HCT116 (cell line): ENCODE results near the gene UBE2V1. TPM values are rescaled to one million over a fixed set of nuclear protein-coding genes. Genes with fewer than 3 reads are reported as not detected.

Source experiments
- ATAC-seq: fragments of 200-7000 bp; cut with Tn5 transposase; 2 replicates; pipeline ENCODE4 v1.9.1; 2020; ENCODE audit warnings: mild to moderate bottlenecking, moderate library complexity
- BruUV-seq: library from RNA; stranded (reverse); fragments of 400-500 nt; replicated peaks from 2 replicates; lab custom pipeline; 2021; lab: Mats Ljungman, UMichigan
- CTCF ChIA-PET: fragments of 300-600 bp; sonication (Branson Sonifier 250); formaldehyde crosslinking; loops from one replicate; lab custom pipeline; 2021; ENCODE audit warnings: antibody characterized with exemption; lab: Charles Lee
- POLR2A ChIA-PET: fragments of 300-600, 350-600 bp; sonication (Branson Sonifier 250); formaldehyde crosslinking; loops from one replicate; lab custom pipeline; 2021; ENCODE audit warnings: antibody characterized with exemption; lab: Charles Lee
- RAD21 ChIA-PET, 2 experiments: fragments of 300-600 bp; sonication (Branson Sonifier 250); formaldehyde crosslinking; loops; one replicate each; lab custom pipeline; 2023; ENCODE audit warnings: low total read pairs in 2 of 2; ENCODE audit not compliant: uncharacterized antibody in 2 of 2, unreplicated experiment in 2 of 2, low non-redundant PET in 1 of 2; lab: Charles Lee
- DNase-seq: peaks from one replicate; pipeline ENCODE4 v3.0.0-alpha.2; 2010; ENCODE audit warnings: low read depth, low spot score
- H2AFZ ChIP-seq: fragments of 200-600 bp; shearing (Covaris generic), sonication (generic); 2 replicates; pipeline ENCODE4 v1.6.1; 2017; ENCODE audit warnings: low read depth, mixed run types, mixed read lengths, antibody characterized with exemption, low read length; ENCODE audit not compliant: poor library complexity, severe bottlenecking
- H3K27ac ChIP-seq: 2 replicates; pipeline ENCODE4 v1.5.1; 2012; ENCODE audit warnings: low read depth, low read length
- H3K27me3 ChIP-seq: fragments of 200-600 bp; sonication (generic); 2 replicates; pipeline ENCODE4 v1.6.1; 2016; ENCODE audit warnings: mixed run types, low read length, mixed read lengths; ENCODE audit not compliant: insufficient read depth
- H3K36me3 ChIP-seq, 2 experiments: fragments of 200-500 bp in 1 of 2; fragments of 200-600 bp in 1 of 2; sonication (Bioruptor generic) in 1 of 2; sonication (generic) in 1 of 2; 2 replicates each; pipeline versions ENCODE4 v1.5.1 to v1.6.1; 2014 to 2016; ENCODE audit warnings: low read length in 2 of 2, inconsistent platforms in 1 of 2, mixed read lengths in 1 of 2, mixed run types in 1 of 2; ENCODE audit not compliant: insufficient read depth in 2 of 2, control insufficient read depth in 1 of 2
- H3K4me1 ChIP-seq, 2 experiments: fragments of 200-600 bp in 1 of 2; sonication (generic) in 1 of 2; 2 replicates each; pipeline versions ENCODE4 v1.5.1 to v1.6.1; 2012 to 2017; ENCODE audit warnings: low read length in 2 of 2, inconsistent platforms in 1 of 2, mild to moderate bottlenecking in 1 of 2, mixed read lengths in 1 of 2, mixed run types in 1 of 2, moderate library complexity in 1 of 2; ENCODE audit not compliant: insufficient read depth in 2 of 2, control insufficient read depth in 1 of 2
- H3K4me2 ChIP-seq: fragments of 200-600 bp; sonication (generic); 2 replicates; pipeline ENCODE4 v1.6.1; 2017; ENCODE audit warnings: mixed run types, low read length, mixed read lengths
- H3K4me3 ChIP-seq, 2 experiments: fragments of 200-600 bp in 1 of 2; sonication (generic) in 1 of 2; replicated peaks in 1 of 2; 2 replicates each; pipeline ENCODE4 v1.5.1; 2011 to 2016; ENCODE audit warnings: low read length in 2 of 2, control low read depth in 1 of 2, low read depth in 1 of 2, mild to moderate bottlenecking in 1 of 2, mixed read lengths in 1 of 2, mixed run types in 1 of 2
- H3K79me2 ChIP-seq: fragments of 200-600 bp; sonication (generic); 2 replicates; pipeline ENCODE4 v1.6.1; 2017; ENCODE audit warnings: mild to moderate bottlenecking, mixed run types, low read length, moderate library complexity, mixed read lengths; ENCODE audit not compliant: insufficient read depth
- H3K9ac ChIP-seq: fragments of 200-600 bp; sonication (generic); 2 replicates; pipeline ENCODE4 v1.6.1; 2016; ENCODE audit warnings: low read length, mixed read lengths
- H3K9me2 ChIP-seq: fragments of 200-600 bp; sonication (generic), shearing (Covaris generic); 2 replicates; pipeline ENCODE4 v1.6.1; 2017; ENCODE audit warnings: mixed run types, mild to moderate bottlenecking, moderate library complexity; ENCODE audit not compliant: insufficient read depth
- H3K9me3 ChIP-seq, 2 experiments: fragments of 200-500 bp in 1 of 2; fragments of 200-600 bp in 1 of 2; sonication (Bioruptor generic) in 1 of 2; sonication (generic) in 1 of 2; 2 replicates each; pipeline ENCODE4 v1.6.1; 2014 to 2017; ENCODE audit warnings: low read length in 2 of 2, mixed read lengths in 2 of 2, inconsistent platforms in 1 of 2, low read depth in 1 of 2, mild to moderate bottlenecking in 1 of 2, mixed run types in 1 of 2, moderate library complexity in 1 of 2; ENCODE audit not compliant: control insufficient read depth in 1 of 2, insufficient read depth in 1 of 2
- H4K20me1 ChIP-seq: fragments of 200-600 bp; sonication (generic), shearing (Covaris generic); 2 replicates; pipeline ENCODE4 v1.6.1; 2017; ENCODE audit warnings: mixed run types, mild to moderate bottlenecking, moderate library complexity; ENCODE audit not compliant: insufficient read depth
- ATF3 ChIP-seq: IDR thresholded peaks from 2 replicates; pipeline ENCODE4 v1.6.1; 2012
- CBX3 ChIP-seq: IDR thresholded peaks from 2 replicates; pipeline ENCODE4 v1.6.1; 2012; ENCODE audit warnings: low read depth
- CEBPB ChIP-seq: IDR thresholded peaks from 2 replicates; pipeline ENCODE4 v1.6.1; 2012; ENCODE audit warnings: low read depth
- CTCF ChIP-seq, 3 experiments: fragments of 200-600 bp in 1 of 3; sonication (generic) in 1 of 3; IDR thresholded peaks in 2 of 3; conservative IDR thresholded peaks in 1 of 3; 2 replicates each; pipeline ENCODE4 v1.5.1; 2012 to 2017; ENCODE audit warnings: low read depth in 2 of 3, low read length in 2 of 3, antibody characterized with exemption in 1 of 3, borderline replicate concordance in 1 of 3, control low read depth in 1 of 3, mild to moderate bottlenecking in 1 of 3, mixed read lengths in 1 of 3, mixed run types in 1 of 3, moderate library complexity in 1 of 3; ENCODE audit not compliant: insufficient read depth in 1 of 3
- EGR1 ChIP-seq: IDR thresholded peaks from 2 replicates; pipeline ENCODE4 v1.6.1; 2012; ENCODE audit warnings: low read depth
- ELF1 ChIP-seq: IDR thresholded peaks from 2 replicates; pipeline ENCODE4 v1.6.1; 2012; ENCODE audit warnings: low read depth, borderline replicate concordance
- EZH2phosphoT487 ChIP-seq: fragments of 200-600 bp; IDR thresholded peaks from 2 replicates; pipeline ENCODE4 v1.6.1; 2018; ENCODE audit warnings: antibody characterized with exemption, borderline replicate concordance
- FOSL1 ChIP-seq: IDR thresholded peaks from 2 replicates; pipeline ENCODE4 v1.6.1; 2012; ENCODE audit warnings: low read depth
- JUND ChIP-seq: IDR thresholded peaks from 2 replicates; pipeline ENCODE4 v1.6.1; 2012
- POLR2A ChIP-seq: IDR thresholded peaks from 2 replicates; pipeline ENCODE4 v1.7.0; 2011; ENCODE audit warnings: borderline replicate concordance; ENCODE audit not compliant: insufficient read depth, insufficient read length; ENCODE audit errors: extremely low read depth
- SIN3A ChIP-seq: IDR thresholded peaks from 2 replicates; pipeline ENCODE4 v1.6.1; 2012; ENCODE audit warnings: low read depth
- SP1 ChIP-seq: IDR thresholded peaks from 2 replicates; pipeline ENCODE4 v1.6.1; 2012; ENCODE audit warnings: low read depth
- YY1 ChIP-seq: IDR thresholded peaks from 2 replicates; pipeline ENCODE4 v1.6.1; 2011; ENCODE audit warnings: low read length, low read depth, moderate library complexity, mild to moderate bottlenecking; ENCODE audit not compliant: insufficient replicate concordance; ENCODE audit errors: extremely low read depth
- ZFX ChIP-seq: fragments of 450-650 bp; IDR thresholded peaks from 2 replicates; pipeline ENCODE4 v1.6.1; 2017
- ZNF274 ChIP-seq: fragments of 200-500 bp; sonication (Bioruptor generic); IDR thresholded peaks from 2 replicates; pipeline ENCODE4 v1.6.1; 2014; ENCODE audit warnings: mild to moderate bottlenecking, low read depth, low read length, inconsistent platforms
- intact Hi-C: fragments of 100-400 bp; cut with micrococcal nuclease; formaldehyde crosslinking; loops from 2 replicates; pipeline ENCODE4 v1.10.0; 2022
- total RNA-seq: library from RNA; stranded (reverse); gene quantifications from one replicate; pipeline ENCODE4 v1.2.1, GENCODE V29; 2021; ENCODE audit not compliant: unreplicated experiment

UBE2V1 gene
- total RNA-seq, 1 experiment from 2014 or later, result 114 TPM

- no peak for ATAC-seq
- BruUV-seq, result no TSS peak
Measured at GRCh38 chr20:50052550-50053361, 60.2 kb downstream of the UBE2V1 start.

More at GRCh38 chr20:50052550-50053361, 60.2 kb downstream of the UBE2V1 start:
- intact Hi-C loops, result no loop called here
- H3K4me2 ChIP-seq, result no peak overlapping the region
- DNase-seq, result no peak
- no peak overlapping the region for H3K4me3 ChIP-seq
- H4K20me1 ChIP-seq, result no peaks in the 10 kb centered on the region
- ChIA-PET CTCF (interaction anchor here (1.0 kb wide), 1 partner anchor 19 kb away, joined by 3 read pairs; no protein-coding TSS in a partner anchor), RAD21 (no interaction called here), POLR2A (no interaction called here)
- H2AFZ ChIP-seq, result no peak overlapping the region
- H3K4me1 ChIP-seq, result peaks cover 0 to 2% of the 10 kb centered on the region in 2 experiments; a peak in 1 of 4 replicates
- H3K9ac ChIP-seq, result no peak overlapping the region
- no peaks in the 10 kb centered on the region for H3K36me3 ChIP-seq
- no peaks in the 10 kb centered on the region for H3K27me3 ChIP-seq
- no peaks in the 10 kb centered on the region for H3K9me2 ChIP-seq
- no peak overlapping the region for H3K27ac ChIP-seq
- no peak for TF ChIP-seq CEBPB
- TF ChIP-seq POLR2A, result no peak
- no peak for TF ChIP-seq ZNF274
- TF ChIP-seq SP1, result no peak
- TF ChIP-seq EZH2phosphoT487, result no peak
- TF ChIP-seq YY1, result no peak
- no peak for TF ChIP-seq FOSL1
- TF ChIP-seq ZFX, result no peak
- TF ChIP-seq ELF1, result no peak
- no peak for TF ChIP-seq SIN3A
- no peak for TF ChIP-seq CTCF (IDR thresholded peaks at IDR 0.05 in 2 of 3, conservative IDR thresholded peaks at IDR 0.05 in 1 of 3; ENCODE audit: borderline replicate concordance in 1 of 3, insufficient read depth in 1 of 3, low read depth in 2 of 3, low read length in 2 of 3)
- no peak for TF ChIP-seq ATF3
- TF ChIP-seq CBX3, result no peak
- TF ChIP-seq JUND, result no peak
- no peak for TF ChIP-seq EGR1
- no peaks in the 10 kb centered on the region for H3K79me2 ChIP-seq
- H3K9me3 ChIP-seq, result no peaks in the 10 kb centered on the region
